ENCODE results near the gene ESYT2.

ESYT2 gene

DNA sequence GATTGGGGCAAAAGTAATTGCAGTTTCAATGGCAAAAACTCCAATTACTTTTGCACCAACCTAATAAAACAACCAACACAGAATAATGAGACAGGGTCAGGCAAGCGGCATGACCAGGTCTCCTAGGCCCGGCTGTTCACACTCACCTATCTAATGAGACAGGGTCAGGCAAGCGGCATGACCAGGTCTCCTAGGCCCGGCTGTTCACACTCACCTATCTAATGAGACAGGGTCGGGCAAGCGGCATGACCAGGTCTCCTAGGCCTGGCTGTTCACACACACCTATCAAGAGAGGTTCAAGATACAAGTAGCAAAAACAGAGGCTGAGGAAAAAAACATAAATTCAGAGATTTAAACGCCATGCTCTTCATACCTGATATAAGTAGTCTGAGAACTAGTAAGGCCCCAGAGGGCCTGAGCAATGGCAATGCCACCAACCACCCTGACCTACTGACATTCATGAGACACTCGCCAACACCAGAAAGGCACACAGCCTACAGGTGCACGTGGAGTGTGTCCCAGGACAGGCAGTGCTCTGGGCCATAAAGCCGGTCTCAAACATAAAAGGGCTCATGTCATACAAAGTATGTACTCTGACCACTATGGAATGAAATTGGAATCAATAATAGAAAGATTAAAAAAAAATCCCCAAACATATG lies 84.1 kb downstream of the ESYT2 start:
- FAIRE-seq (no peak), DNase-seq (ENCODE audit: insufficient read length) (no peak)
- TF ChIP-seq POLR2A (IDR thresholded peaks at IDR 0.05; ENCODE audit: low read depth, low read length) (no peak), POLR2AphosphoS5 (IDR thresholded peaks at IDR 0.05; ENCODE audit: low read depth, low read length) (no peak), TAF1 (IDR thresholded peaks at IDR 0.05; ENCODE audit: borderline replicate concordance, low read depth, low read length) (no peak)

DNA sequence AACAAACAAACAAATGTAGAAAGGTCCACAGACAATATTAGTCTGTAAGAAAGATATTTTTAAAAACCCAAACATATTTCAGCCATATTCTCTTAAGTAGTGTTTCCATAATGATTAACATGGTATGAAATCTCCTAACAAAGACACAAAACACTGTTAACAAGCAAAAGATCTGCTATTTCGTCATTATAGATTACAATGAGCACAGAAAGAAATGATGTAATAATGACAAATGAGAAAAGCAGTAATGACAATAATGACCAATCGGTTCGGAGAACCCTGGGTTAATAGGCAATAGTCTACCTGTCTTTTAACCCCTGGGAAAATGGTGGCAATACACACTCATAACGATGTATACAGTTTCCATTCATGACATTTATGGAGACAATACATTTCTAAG lies 85.2 kb downstream of the ESYT2 start:
- no peak for TF ChIP-seq POLR2AphosphoS5 (IDR thresholded peaks at IDR 0.05; ENCODE audit: low read depth, low read length)
- DNase-seq (ENCODE audit: insufficient read length) (no peak), FAIRE-seq (no peak)

DNA sequence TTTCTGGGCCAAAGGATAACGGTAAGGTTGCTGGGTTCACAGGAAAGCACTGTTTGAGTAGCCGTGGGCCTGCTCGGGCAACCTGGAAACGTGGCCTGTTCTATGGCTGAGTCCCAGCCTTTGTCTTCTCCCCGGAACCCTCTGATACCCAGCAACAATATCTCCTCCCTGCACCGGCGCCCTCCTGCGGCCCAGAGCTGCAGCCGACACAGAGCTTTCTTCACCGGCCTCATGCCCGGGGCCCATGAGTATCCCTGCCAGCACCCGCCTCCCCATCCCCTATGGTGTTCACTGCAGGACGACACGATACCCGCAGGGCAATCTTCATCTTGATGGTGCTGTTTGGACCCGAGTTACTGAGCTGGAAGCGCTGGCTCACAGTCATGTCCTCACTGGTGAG lies 86.1 kb downstream of the ESYT2 start:
- FAIRE-seq (no peak), DNase-seq (ENCODE audit: insufficient read length) (no peak)

DNA sequence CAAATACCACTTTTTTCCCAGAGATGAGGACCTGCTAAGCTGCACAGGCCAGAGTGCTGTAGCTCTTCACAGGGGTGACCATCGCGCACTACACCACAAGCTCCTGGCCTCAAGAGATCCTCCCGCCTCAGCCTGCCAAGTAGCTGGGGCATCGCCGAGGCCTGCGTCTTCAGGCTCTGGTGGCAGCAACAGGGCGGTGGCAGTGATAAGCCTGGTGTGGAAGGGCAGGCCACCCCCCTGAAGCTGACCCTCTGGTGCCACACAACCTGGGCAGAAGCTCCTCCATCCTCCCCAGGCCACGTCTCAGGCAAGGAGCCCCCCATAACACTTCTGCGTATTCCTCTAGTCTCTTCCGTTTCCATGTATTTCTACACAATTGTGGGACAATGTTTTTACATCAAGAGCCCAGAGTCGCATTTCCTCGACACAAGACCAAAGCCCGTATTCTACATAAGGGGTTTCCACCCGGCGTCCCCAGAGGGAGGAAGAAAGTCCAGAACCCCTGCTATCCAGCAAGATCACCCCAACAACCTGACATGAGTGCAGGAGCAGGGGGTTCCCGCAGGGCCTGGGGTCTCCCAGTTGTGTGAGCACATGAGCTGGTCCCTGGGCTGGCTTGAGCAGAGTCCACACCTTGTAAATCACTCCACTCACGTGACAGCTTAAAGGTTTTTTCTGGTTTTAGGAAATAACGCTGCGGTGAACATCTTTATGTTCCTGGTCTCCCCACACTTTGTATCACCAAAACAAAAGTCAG lies 87.1 kb downstream of the ESYT2 start:
- no peak for DNase-seq (ENCODE audit: insufficient read length)
- no peak for FAIRE-seq
- TF ChIP-seq TAF1 (IDR thresholded peaks at IDR 0.05; ENCODE audit: borderline replicate concordance, low read depth, low read length) (no peak), POLR2AphosphoS5 (IDR thresholded peaks at IDR 0.05; ENCODE audit: low read depth, low read length) (no peak), POLR2A (IDR thresholded peaks at IDR 0.05; ENCODE audit: low read depth, low read length) (no peak)

More for the DNA sequence above, 86.1 kb downstream of the ESYT2 start:
- no peak for TF ChIP-seq POLR2A (IDR thresholded peaks at IDR 0.05; ENCODE audit: low read depth, low read length)
- TF ChIP-seq POLR2AphosphoS5 (IDR thresholded peaks at IDR 0.05; ENCODE audit: low read depth, low read length): no peak
- TF ChIP-seq TAF1 (IDR thresholded peaks at IDR 0.05; ENCODE audit: borderline replicate concordance, low read depth, low read length): no peak

DNA sequence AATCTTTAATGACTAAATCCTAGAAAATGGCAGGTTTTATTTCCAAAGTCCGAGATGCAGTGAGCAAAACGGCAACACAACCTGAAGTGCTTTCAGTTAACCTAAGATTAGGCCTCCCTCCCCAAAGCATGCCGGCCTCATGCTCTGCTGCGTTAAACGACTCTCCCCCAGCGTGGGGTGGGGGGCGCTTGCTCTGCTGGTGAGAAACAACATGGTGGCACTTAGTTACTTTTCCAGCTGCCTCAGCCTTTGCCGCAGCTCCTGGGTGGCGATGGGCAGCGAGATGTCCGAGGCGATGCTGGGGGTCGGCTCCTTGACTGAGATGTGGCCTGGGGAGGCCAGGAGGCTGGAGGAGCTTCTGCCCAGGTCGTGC lies 88.0 kb downstream of the ESYT2 start:
- FAIRE-seq (no peak), DNase-seq (ENCODE audit: insufficient read length) (no peak)
- TF ChIP-seq POLR2A (IDR thresholded peaks at IDR 0.05; ENCODE audit: low read depth, low read length): no peak
- TF ChIP-seq POLR2AphosphoS5 (IDR thresholded peaks at IDR 0.05; ENCODE audit: low read depth, low read length): no peak
- no peak for TF ChIP-seq TAF1 (IDR thresholded peaks at IDR 0.05; ENCODE audit: borderline replicate concordance, low read depth, low read length)

DNA sequence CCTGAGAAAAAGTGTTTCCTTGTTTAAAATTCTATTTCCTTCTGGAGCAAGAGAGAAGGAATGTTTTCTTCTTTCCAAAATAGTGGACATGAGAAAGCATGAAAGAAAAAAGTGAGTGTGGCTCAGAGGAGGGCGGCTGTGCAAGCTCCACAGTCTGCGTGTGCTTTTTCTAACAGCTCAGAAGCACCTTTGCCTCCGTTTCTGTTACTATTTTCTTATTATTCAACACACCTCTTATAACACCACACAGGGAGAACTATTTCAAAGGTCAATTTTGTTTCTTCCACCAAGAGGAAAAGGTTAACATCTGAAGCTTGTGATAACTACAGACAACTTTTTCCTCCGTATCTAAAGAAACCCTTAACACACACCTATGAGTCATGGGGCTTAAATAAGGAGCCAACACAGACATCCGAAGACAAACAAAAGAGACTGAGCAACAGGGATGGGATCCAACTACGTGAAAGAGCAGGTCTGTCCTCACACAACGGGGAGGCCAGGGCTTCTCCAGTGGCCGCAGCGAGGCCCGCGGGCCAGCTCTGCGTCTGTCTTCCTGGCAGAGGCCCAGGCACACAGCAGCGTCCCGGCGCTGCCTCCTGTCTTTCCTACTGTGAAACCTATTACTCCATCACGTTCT lies 88.5 kb downstream of the ESYT2 start:
- DNase-seq (ENCODE audit: insufficient read length): no peak
- TF ChIP-seq TAF1 (IDR thresholded peaks at IDR 0.05; ENCODE audit: borderline replicate concordance, low read depth, low read length) (no peak), POLR2A (IDR thresholded peaks at IDR 0.05; ENCODE audit: low read depth, low read length) (no peak), POLR2AphosphoS5 (IDR thresholded peaks at IDR 0.05; ENCODE audit: low read depth, low read length) (no peak)
- no peak for FAIRE-seq

DNA sequence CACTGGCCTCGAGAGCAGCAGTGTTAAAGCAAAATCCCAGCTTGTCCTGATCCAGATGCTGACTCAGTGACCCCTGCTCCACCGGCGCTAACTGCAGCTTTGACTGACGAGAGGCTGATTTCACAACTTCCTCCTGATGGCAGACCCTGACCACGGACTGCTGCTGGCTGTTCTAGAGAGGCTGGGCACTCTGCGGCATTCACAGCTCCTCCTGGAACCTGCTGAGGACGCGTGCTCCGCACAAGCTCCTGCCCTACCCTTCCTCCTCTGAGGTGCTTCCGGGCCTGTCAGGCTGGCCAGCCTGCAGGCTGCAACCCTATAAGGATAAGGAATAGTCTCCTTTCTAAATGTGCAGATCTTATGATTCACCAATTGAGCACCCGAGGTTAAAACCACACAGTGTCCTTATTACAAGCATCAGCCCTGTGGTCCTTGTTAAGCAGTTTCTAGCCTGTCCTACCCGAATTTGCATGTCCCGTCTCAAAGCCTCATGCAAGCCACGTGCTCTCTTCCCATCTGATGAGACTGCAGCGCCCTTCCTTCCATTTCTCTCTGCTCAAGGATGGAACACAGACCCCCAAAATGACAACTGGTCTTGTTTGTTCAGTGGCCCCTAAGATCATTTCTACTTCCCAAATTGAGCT lies 89.2 kb downstream of the ESYT2 start:
- no peak for FAIRE-seq
- no peak for DNase-seq (ENCODE audit: insufficient read length)
- no peak for TF ChIP-seq POLR2A (IDR thresholded peaks at IDR 0.05; ENCODE audit: low read depth, low read length)
- TF ChIP-seq POLR2AphosphoS5 (IDR thresholded peaks at IDR 0.05; ENCODE audit: low read depth, low read length): no peak
- no peak for TF ChIP-seq TAF1 (IDR thresholded peaks at IDR 0.05; ENCODE audit: borderline replicate concordance, low read depth, low read length)

DNA sequence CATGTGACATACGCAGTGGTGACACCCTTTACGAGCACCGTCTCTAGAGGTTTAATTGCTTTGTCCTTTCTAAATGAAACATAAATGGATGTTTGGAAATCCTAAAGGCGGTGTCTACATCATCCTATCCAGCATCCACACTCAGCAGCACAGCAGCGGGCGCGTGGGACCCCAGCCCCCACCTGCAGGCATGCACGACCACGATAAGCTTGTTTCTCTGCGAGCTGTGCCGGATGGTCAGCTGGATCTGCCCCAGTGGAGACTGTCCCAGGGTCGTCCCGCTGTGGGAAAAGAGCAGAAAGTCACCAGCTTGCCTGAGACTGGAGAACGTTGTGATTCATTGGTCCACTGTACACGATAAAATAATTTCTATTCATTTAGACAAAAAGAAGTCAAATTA lies 90.5 kb downstream of the ESYT2 start:
- DNase-seq (ENCODE audit: insufficient read length) (no peak), FAIRE-seq (no peak)
- no peak for TF ChIP-seq TAF1 (IDR thresholded peaks at IDR 0.05; ENCODE audit: borderline replicate concordance, low read depth, low read length)
- no peak for TF ChIP-seq POLR2AphosphoS5 (IDR thresholded peaks at IDR 0.05; ENCODE audit: low read depth, low read length)
- no peak for TF ChIP-seq POLR2A (IDR thresholded peaks at IDR 0.05; ENCODE audit: low read depth, low read length)

DNA sequence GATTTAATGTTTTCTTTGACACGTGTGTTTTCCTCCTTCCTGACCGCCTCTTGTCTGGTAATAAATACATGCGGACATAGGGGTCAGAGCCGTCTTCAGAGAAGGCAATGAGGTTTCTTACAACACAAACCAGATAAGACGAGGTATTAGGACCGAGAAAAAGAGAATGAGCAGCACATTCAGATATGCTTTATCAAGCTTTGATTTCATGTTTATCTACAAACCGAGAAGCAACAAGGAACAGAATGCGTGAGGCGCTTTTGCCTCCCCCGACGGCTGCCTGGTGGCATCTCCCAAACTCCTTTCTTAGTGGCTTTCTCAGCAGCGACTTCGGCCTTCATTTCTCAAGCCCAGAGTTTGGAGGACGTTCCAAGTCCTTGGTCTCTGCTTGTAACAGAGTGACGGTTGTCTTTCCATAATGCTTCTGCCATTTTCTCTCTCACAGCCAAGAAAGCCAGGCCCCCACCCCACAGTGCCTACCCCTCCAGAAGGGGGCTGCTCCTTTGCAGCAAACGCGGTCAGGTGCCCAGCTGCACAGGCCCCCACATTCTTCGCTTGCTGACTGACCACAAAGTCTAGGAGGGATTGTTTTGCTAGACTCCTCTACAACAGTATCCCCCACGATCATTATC lies 92.1 kb downstream of the ESYT2 start:
- FAIRE-seq (no peak), DNase-seq (ENCODE audit: insufficient read length) (no peak)
- TF ChIP-seq POLR2A (IDR thresholded peaks at IDR 0.05; ENCODE audit: low read depth, low read length): no peak
- no peak for TF ChIP-seq TAF1 (IDR thresholded peaks at IDR 0.05; ENCODE audit: borderline replicate concordance, low read depth, low read length)
- TF ChIP-seq POLR2AphosphoS5 (IDR thresholded peaks at IDR 0.05; ENCODE audit: low read depth, low read length): no peak

DNA sequence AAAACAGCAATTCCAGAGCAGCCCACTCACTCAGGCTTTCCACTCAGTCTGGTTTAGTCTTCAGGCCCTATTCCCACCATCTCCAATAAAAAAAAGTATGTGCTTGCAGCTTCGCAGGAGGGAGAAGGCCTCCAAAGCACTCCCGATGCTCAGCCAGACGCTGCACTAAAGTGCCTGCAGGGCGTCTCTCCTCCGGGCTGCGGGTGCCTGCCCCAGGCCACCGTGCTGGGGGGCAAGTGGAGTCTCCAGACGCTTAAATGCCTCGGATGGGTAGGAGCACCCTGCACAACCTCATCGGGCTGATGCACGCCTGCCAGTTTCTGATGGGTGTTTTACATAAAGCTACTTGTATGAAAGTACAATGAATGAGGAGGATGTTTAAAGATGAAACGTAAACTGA lies 93.4 kb downstream of the ESYT2 start:
- no peak for DNase-seq (ENCODE audit: insufficient read length)
- no peak for FAIRE-seq
- TF ChIP-seq TAF1 (IDR thresholded peaks at IDR 0.05; ENCODE audit: borderline replicate concordance, low read depth, low read length): no peak
- TF ChIP-seq POLR2A (IDR thresholded peaks at IDR 0.05; ENCODE audit: low read depth, low read length): no peak
- no peak for TF ChIP-seq POLR2AphosphoS5 (IDR thresholded peaks at IDR 0.05; ENCODE audit: low read depth, low read length)

DNA sequence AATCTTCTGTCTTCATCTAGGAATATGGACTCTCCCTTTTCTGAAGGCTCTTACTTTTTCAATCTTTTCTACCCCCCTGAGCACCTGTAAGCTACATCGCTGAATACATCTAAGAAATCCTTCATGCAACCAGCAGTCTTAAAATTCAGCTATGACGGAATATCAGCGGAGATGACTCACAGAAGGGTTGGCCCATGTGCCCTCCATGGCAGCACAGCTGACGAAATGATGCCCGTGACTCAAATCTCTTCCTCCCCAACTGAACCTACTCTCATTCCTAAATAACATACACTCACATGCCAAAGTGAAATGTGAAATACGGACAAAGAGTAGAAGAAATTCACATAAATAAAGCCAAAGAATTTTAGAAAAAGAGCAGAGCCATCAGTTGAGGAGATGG lies 94.4 kb downstream of the ESYT2 start:
- FAIRE-seq: no peak
- DNase-seq (ENCODE audit: insufficient read length): no peak
- no peak for TF ChIP-seq POLR2AphosphoS5 (IDR thresholded peaks at IDR 0.05; ENCODE audit: low read depth, low read length)
- TF ChIP-seq TAF1 (IDR thresholded peaks at IDR 0.05; ENCODE audit: borderline replicate concordance, low read depth, low read length): no peak
- TF ChIP-seq POLR2A (IDR thresholded peaks at IDR 0.05; ENCODE audit: low read depth, low read length): no peak
